GM21381 (cell line): ENCODE results near the gene DND1.
"Not testable (repeated sequence)": the region's sequence is repeated elsewhere in the genome, so short reads cannot be mapped to it uniquely, and the experiment has no call there.

Experiments
- ATAC-seq: cut with Tn5 transposase; IDR thresholded peaks from one replicate; pipeline ENCODE4 v1.9.1; 2021; ENCODE audit warnings: mild to moderate bottlenecking, moderate library complexity; ENCODE audit not compliant: unreplicated experiment

Gene DND1

DNA sequence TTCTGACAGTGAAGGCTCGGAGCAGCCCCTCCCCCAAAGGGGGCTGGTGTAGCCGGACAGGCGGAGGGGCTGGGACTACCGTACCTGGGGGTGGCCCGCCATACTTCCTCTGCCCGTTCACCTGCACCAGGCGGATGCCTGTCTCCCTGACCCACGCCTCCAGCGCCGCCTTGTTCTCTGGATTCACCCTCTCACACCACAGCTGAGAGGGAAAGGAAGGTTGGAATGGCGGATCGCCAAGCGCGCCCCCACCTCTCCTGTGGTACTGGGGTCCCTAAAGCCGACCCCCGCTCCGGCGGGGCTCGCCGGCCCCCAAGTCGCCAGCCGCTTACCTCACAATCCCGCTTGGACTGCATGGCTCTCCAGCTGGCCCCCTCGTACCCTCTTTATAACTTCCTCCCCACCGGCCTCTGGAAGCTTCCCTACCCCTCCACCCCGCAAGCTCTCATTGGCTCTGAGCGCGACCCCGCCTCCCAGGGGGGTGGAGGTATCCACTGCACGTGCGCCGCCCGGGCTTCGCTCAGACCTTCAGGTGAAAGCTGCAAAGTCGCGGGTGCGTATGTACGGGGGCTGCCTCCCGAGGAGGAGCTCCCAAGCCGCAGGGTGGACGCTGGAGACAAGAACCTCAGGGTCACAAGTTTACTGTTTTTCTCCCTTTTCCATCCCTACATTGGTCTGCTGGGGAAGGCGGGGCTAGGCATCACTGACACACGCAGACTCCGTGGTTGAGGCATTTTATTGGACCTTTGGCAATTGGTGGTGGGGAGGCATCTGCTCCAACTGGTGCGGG is at the start of gene DND1:
TSS of gene DND1 (minus strand) at position 390 of the 790 bp plus-strand sequence. CDS start at position 356, 34 bp downstream.
- ATAC-seq: no peak

DNA sequence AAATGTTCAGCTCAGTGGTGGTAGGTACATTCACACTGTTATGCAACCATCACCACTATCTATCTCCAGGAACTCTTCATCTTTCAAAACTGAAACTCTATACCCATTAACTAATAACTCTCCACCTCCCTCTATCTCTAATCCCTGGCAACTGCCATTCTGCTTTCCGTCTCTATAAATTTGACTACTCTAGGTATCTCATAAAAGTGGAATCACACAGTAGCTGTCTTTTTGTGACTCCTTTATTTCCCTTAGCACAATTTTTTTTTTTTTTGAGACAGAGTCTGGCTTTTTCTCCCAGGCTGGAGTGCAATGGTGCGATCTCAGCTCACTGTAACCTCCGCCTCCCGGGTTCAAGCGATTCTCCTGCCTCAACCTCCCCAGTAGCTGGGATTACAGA is 48.0 kb upstream of the DND1 start:
- ATAC-seq: not testable (repeated sequence)

DNA sequence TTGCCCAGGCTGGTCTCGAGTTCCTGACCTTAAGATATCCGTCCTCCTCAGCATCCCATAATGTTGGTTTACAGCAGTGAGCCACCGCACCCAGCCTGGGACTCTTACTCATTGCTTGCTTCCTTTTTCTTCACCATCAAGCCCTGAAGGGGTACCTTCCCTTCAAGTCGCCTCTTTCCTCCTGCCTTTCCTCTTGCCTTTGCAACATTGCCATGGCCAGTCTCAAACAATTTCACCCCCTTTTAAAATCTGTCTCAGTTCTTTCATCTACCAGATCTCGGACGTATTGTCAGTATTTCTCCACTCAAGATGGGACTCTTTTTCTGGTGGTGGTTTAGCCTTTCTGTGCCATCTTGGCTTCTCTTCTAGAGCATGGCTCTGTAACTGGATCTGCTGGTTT is 47.4 kb upstream of the DND1 start:
- ATAC-seq: not testable (repeated sequence)

GRCh38 chr5:140718266-140718592 is 44.9 kb upstream of the DND1 start:
- ATAC-seq: no peak

DNA sequence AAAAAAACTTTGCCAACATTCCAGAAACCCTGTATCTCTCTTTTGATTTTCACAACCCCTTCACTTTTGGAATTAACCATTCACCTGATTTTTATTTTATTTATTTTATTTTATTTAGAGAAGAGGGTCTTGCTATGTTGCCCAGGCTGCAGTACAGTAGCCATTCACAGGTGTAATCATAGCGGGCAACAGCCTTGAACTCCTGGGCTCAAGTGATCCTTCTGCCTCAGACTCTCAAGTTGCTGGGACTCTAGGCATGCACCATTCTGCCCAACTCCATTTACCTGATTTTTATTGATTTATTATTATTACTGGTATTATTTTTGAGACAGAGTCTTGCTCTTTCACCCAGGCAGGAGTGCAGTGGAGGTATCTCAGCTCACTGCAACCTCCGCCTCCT is 42.9 kb upstream of the DND1 start:
- not testable (repeated sequence) for ATAC-seq

DNA sequence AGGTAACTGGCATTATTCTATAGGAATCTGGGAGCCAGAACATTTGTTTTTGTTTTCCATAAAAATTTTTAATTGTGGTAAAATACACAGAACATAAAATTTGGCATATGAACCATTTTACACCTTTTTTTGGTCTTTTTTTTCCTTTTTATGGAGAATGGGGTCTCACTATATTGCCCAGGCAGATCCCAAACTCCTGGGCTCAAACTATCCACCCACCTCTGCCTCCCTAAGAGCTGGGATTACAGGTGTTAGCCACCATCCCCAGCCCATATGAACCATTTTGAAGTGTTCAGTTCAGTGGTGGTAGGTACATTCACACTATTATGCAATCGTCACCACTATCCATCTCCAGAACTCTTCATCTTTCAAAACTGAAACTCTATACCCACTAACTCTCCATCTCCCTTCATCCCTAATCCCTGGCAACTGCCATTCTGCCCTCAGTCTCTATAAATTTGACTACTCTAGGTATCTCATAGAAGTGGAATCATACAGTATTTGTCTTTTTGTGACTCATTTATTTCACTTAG is 40.3 kb upstream of the DND1 start:
- ATAC-seq: no peak

- ATAC-seq: no peak
These were observed 38.4 kb upstream of the DND1 start for GRCh38 chr5:140711794-140712193.

GRCh38 chr5:140710899-140711552 is 37.6 kb upstream of the DND1 start:
- peak; percentile 87 for ATAC-seq

GRCh38 chr5:140708787-140709186 is 35.4 kb upstream of the DND1 start:
- ATAC-seq: not testable (repeated sequence)

DNA sequence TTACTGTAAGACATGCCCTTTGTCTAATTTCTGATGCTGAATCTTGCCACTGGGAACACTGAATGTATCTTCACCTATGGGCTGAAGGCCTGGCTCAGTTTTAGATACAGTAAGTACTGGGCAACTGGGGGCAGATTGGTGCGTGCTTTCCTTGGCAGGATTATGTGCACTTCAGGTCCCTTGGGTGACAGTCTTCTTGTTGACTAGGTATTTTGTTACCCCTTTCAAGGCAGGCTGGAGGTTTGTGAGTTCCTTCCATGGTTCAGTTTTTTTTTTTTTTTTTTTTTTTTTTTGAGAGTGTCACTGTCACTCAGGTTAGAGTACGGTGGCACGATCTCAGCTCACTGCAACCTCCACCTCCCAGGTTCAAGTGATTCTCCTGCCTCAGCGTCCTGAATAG is 34.4 kb upstream of the DND1 start:
- ATAC-seq: no peak

GRCh38 chr5:140700177-140701144 is 27.1 kb upstream of the DND1 start, which contains the start of gene ZMAT2:
Gene ZMAT2, plus strand, starts transcription at chr5:140700447. Its CDS starts 14 bp downstream, at chr5:140700461.
- ATAC-seq: peak; percentile 97

GRCh38 chr5:140696891-140697492 is 23.6 kb upstream of the DND1 start:
- no peak for ATAC-seq

GRCh38 chr5:140694276-140694675 is 20.9 kb upstream of the DND1 start:
- no peak for ATAC-seq

GRCh38 chr5:140690941-140691924 is 17.9 kb upstream of the DND1 start, which contains the start of the genes HARS1 and HARS2:
Gene HARS1, minus strand, starts transcription at chr5:140691370. Its CDS starts 66 bp downstream, at chr5:140691304.
Gene HARS2, plus strand, starts transcription at chr5:140691455. Its CDS starts 194 bp downstream, at chr5:140691649.
- peak; percentile 96 for ATAC-seq

DNA sequence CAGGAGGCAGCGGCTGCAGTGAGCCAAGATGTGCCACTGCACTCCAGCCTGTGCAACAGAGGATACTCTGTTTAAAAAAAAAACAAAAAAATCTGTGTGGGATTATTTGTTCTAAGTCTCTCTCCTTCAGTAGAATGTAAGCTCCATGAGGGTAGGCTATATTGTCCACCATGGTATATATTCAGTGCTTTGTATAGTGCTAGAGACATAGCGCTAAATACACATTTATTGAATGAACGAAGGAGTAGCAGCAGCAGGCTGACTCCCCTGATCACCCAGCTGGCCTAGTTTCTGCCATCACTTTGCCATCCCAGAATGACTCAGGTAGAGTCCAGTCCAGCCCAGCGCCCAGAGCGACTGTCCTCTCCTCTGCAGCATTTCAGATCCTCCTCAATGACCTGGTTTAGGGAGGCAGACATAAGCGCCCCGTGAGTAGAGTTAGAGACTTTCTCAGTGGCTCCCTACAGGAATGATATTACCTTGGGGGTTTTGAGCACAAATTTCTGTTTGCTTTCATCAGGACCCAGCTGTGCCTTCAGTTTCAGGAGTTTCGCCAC is 17.1 kb upstream of the DND1 start:
- peak; percentile 2 for ATAC-seq

DNA sequence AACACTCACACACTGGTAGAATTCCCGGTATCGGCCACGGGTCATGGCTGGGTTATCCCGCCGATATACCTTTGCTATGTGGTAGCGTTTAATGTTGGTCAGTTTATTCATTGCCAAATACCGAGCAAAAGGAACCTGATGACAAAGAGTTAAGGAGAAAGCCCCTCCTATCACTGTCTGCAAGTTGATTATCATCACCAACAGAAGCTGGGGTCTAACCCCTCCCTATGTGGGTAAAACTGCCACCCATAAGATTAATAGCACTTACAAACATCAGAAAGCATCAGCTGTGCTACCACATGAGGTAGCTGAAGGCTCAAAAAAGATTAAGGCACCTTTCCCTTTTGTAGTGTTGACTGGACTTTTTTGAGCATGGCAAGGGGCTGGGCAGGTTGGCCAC is 5.6 kb upstream of the DND1 start:
- ATAC-seq: no peak

DNA sequence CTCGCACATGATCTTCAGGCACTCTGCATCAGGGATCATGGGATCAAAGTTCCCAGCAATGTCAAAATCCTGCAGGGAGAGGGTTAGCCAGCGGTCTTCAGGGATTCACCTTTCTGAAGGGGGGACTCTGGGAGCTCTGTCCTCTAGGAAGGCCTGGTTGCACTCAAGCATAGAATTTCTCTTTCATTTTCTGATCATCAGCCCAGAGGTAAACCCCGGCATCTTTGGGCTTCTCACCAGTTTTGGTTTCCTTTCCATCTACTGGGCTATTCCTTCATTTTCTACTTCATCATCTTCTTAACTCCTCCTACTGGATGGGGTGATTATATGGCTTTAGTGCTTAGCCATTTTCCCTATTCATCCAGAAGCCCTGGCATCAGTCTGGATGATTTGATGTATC is 4.6 kb upstream of the DND1 start:
- ATAC-seq: peak; percentile 52

DNA sequence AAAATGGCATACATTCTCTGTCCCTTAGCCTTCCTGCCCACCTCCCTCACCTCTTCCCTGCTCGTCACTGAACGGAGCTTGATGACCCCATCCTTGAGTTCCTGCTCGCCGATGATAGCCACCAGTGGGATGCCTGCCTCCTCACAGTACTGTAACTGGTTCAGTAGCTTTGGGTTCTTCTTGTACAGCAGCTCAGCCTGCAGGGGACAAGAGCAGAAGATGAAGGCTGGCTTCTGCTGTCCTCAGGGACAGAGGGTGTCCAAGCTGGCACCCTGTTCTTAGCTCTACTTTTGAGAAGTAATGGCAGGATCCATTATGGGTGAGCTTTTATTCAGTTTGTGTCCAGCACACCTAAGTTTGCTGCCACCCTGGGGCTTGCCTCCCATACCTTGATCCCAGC is 1.3 kb upstream of the DND1 start:
- no peak for ATAC-seq

- no peak for ATAC-seq
These were observed 835 bp upstream of the DND1 start for GRCh38 chr5:140674211-140674610.
